Measurements from ENCODE around the gene SYTL2. TPM values are rescaled to one million over a fixed set of nuclear protein-coding genes. Genes with fewer than 3 reads are reported as not detected.
"Not testable (repeated sequence)": the region's sequence is repeated elsewhere in the genome, so short reads cannot be mapped to it uniquely, and the experiment has no call there.

Gene SYTL2
- total RNA-seq, 1 donor from 2014 or later, result 51.1 TPM

GRCh38 chr11:85663080-85663752 lies 147.7 kb downstream of the SYTL2 start:
- peak overlapping the region; percentile 92 to 97 (median 96) for H3K9ac ChIP-seq (ENCODE audit: low read depth in 1 of 3, low read length in 3 of 3)
- no peaks in the 10 kb centered on the region for H3K9me3 ChIP-seq (ENCODE audit: control insufficient read depth in 3 of 3, low read length in 3 of 3)
- H3K4me3 ChIP-seq (ENCODE audit: low read length in 3 of 3), result peak overlapping the region; percentile 84 to 96 (median 88)
- no peaks in the 10 kb centered on the region for H3K27me3 ChIP-seq (ENCODE audit: control insufficient read depth in 3 of 3, insufficient read depth in 3 of 3, low read length in 3 of 3)
- peak overlapping the region; percentile 98 for H3K27ac ChIP-seq (ENCODE audit: low read depth, low read length)
- peaks cover 14 to 36% (median 18%) of the 10 kb centered on the region in 3 donors for H3K4me1 ChIP-seq (ENCODE audit: control insufficient read depth in 3 of 3, insufficient read depth in 3 of 3, low read length in 3 of 3)
- peaks cover 0 to 21% (median 7%) of the 10 kb centered on the region in 3 donors for H3K36me3 ChIP-seq (ENCODE audit: control insufficient read depth in 3 of 3, insufficient read depth in 3 of 3, low read length in 3 of 3)

GRCh38 chr11:85661972-85662664 lies 148.8 kb downstream of the SYTL2 start:
- H3K9me3 ChIP-seq (ENCODE audit: control insufficient read depth in 3 of 3, low read length in 3 of 3), result no peaks in the 10 kb centered on the region
- H3K4me3 ChIP-seq (ENCODE audit: low read length in 3 of 3), result peak overlapping the region; percentile 23 to 96 (median 88)
- H3K27me3 ChIP-seq (ENCODE audit: control insufficient read depth in 3 of 3, insufficient read depth in 3 of 3, low read length in 3 of 3), result no peaks in the 10 kb centered on the region
- no peak overlapping the region for H3K27ac ChIP-seq (ENCODE audit: low read depth, low read length)
- peaks cover 14 to 36% (median 18%) of the 10 kb centered on the region in 3 donors for H3K4me1 ChIP-seq (ENCODE audit: control insufficient read depth in 3 of 3, insufficient read depth in 3 of 3, low read length in 3 of 3)
- peak overlapping the region; percentile 1 to 92 (median 51) for H3K9ac ChIP-seq (ENCODE audit: low read depth in 1 of 3, low read length in 3 of 3)
- peaks cover 0 to 24% (median 7%) of the 10 kb centered on the region in 3 donors for H3K36me3 ChIP-seq (ENCODE audit: control insufficient read depth in 3 of 3, insufficient read depth in 3 of 3, low read length in 3 of 3)

- Histone ChIP-seq H3K27me3 (ENCODE audit: control insufficient read depth in 3 of 3, insufficient read depth in 3 of 3, low read length in 3 of 3) (no peaks in the 10 kb centered on the region), H3K27ac (ENCODE audit: low read depth, low read length) (no peak overlapping the region), H3K4me1 (ENCODE audit: control insufficient read depth in 3 of 3, insufficient read depth in 3 of 3, low read length in 3 of 3) (peaks cover 12 to 32% (median 16%) of the 10 kb centered on the region in 3 donors), H3K9ac (ENCODE audit: low read depth in 1 of 3, low read length in 3 of 3) (no peak overlapping the region), H3K9me3 (ENCODE audit: control insufficient read depth in 3 of 3, low read length in 3 of 3) (no peaks in the 10 kb centered on the region), H3K36me3 (ENCODE audit: control insufficient read depth in 3 of 3, insufficient read depth in 3 of 3, low read length in 3 of 3) (peaks cover 0 to 35% (median 28%) of the 10 kb centered on the region in 3 donors), H3K4me3 (ENCODE audit: low read length in 3 of 3) (no peak overlapping the region)
These were observed 152.8 kb downstream of the SYTL2 start for GRCh38 chr11:85658180-85658579.

- Histone ChIP-seq H3K4me3 (ENCODE audit: low read length in 3 of 3) (no peak overlapping the region), H3K9me3 (ENCODE audit: control insufficient read depth in 3 of 3, low read length in 3 of 3) (no peaks in the 10 kb centered on the region), H3K27ac (ENCODE audit: low read depth, low read length) (no peak overlapping the region), H3K9ac (ENCODE audit: low read depth in 1 of 3, low read length in 3 of 3) (no peak overlapping the region), H3K27me3 (ENCODE audit: control insufficient read depth in 3 of 3, insufficient read depth in 3 of 3, low read length in 3 of 3) (no peaks in the 10 kb centered on the region), H3K36me3 (ENCODE audit: control insufficient read depth in 3 of 3, insufficient read depth in 3 of 3, low read length in 3 of 3) (peaks cover 0 to 36% (median 25%) of the 10 kb centered on the region in 3 donors), H3K4me1 (ENCODE audit: control insufficient read depth in 3 of 3, insufficient read depth in 3 of 3, low read length in 3 of 3) (peaks cover 5 to 21% (median 6%) of the 10 kb centered on the region in 3 donors)
These were observed 154.2 kb downstream of the SYTL2 start for GRCh38 chr11:85656777-85657176.

- not testable (repeated sequence) for H3K9me3 ChIP-seq (ENCODE audit: control insufficient read depth in 3 of 3, low read length in 3 of 3); H3K27me3 ChIP-seq (ENCODE audit: control insufficient read depth in 3 of 3, insufficient read depth in 3 of 3, low read length in 3 of 3); H3K4me1 ChIP-seq (ENCODE audit: control insufficient read depth in 3 of 3, insufficient read depth in 3 of 3, low read length in 3 of 3); H3K4me3 ChIP-seq (ENCODE audit: low read length in 3 of 3); H3K9ac ChIP-seq (ENCODE audit: low read depth in 1 of 3, low read length in 3 of 3); H3K27ac ChIP-seq (ENCODE audit: low read depth, low read length)
- H3K36me3 ChIP-seq (ENCODE audit: control insufficient read depth in 3 of 3, insufficient read depth in 3 of 3, low read length in 3 of 3), result peaks cover 0 to 33% (median 28%) of the 10 kb centered on the region in 3 donors
These were observed 156.6 kb downstream of the SYTL2 start for GRCh38 chr11:85654343-85654742.

GRCh38 chr11:85652786-85653447 lies 158.0 kb downstream of the SYTL2 start:
- Histone ChIP-seq H3K9me3 (ENCODE audit: control insufficient read depth in 3 of 3, low read length in 3 of 3) (no peaks in the 10 kb centered on the region), H3K27me3 (ENCODE audit: control insufficient read depth in 3 of 3, insufficient read depth in 3 of 3, low read length in 3 of 3) (no peaks in the 10 kb centered on the region), H3K4me3 (ENCODE audit: low read length in 3 of 3) (no peak overlapping the region), H3K27ac (ENCODE audit: low read depth, low read length) (no peak overlapping the region), H3K4me1 (ENCODE audit: control insufficient read depth in 3 of 3, insufficient read depth in 3 of 3, low read length in 3 of 3) (peaks cover 3 to 16% (median 6%) of the 10 kb centered on the region in 3 donors), H3K9ac (ENCODE audit: low read depth in 1 of 3, low read length in 3 of 3) (no peak overlapping the region), H3K36me3 (ENCODE audit: control insufficient read depth in 3 of 3, insufficient read depth in 3 of 3, low read length in 3 of 3) (peaks cover 0 to 31% (median 20%) of the 10 kb centered on the region in 3 donors)

GRCh38 chr11:85651118-85651517 lies 159.8 kb downstream of the SYTL2 start:
- no peak overlapping the region for H3K4me3 ChIP-seq (ENCODE audit: low read length in 3 of 3)
- H3K36me3 ChIP-seq (ENCODE audit: control insufficient read depth in 3 of 3, insufficient read depth in 3 of 3, low read length in 3 of 3), result peaks cover 0 to 22% (median 15%) of the 10 kb centered on the region in 3 donors
- no peaks in the 10 kb centered on the region for H3K27me3 ChIP-seq (ENCODE audit: control insufficient read depth in 3 of 3, insufficient read depth in 3 of 3, low read length in 3 of 3)
- peaks cover 7 to 17% (median 12%) of the 10 kb centered on the region in 3 donors for H3K4me1 ChIP-seq (ENCODE audit: control insufficient read depth in 3 of 3, insufficient read depth in 3 of 3, low read length in 3 of 3)
- no peak overlapping the region for H3K9ac ChIP-seq (ENCODE audit: low read depth in 1 of 3, low read length in 3 of 3)
- no peaks in the 10 kb centered on the region for H3K9me3 ChIP-seq (ENCODE audit: control insufficient read depth in 3 of 3, low read length in 3 of 3)
- no peak overlapping the region for H3K27ac ChIP-seq (ENCODE audit: low read depth, low read length)

- Histone ChIP-seq H3K4me3 (ENCODE audit: low read length in 3 of 3) (peak within 1 kb of the TSS; percentile 92 to 94 (median 92)), H3K9me3 (ENCODE audit: control insufficient read depth in 3 of 3, low read length in 3 of 3) (no peaks in the 10 kb centered on the region), H3K27me3 (ENCODE audit: control insufficient read depth in 3 of 3, insufficient read depth in 3 of 3, low read length in 3 of 3) (no peaks in the 10 kb centered on the region), H3K9ac (ENCODE audit: low read depth in 1 of 3, low read length in 3 of 3) (peak within 1 kb of the TSS; percentile 84 to 92 (median 90)), H3K36me3 (ENCODE audit: control insufficient read depth in 3 of 3, insufficient read depth in 3 of 3, low read length in 3 of 3) (peaks cover 0 to 9% (median 7%) of the 10 kb centered on the region in 3 donors), H3K4me1 (ENCODE audit: control insufficient read depth in 3 of 3, insufficient read depth in 3 of 3, low read length in 3 of 3) (peaks cover 7 to 21% (median 15%) of the 10 kb centered on the region in 3 donors), H3K27ac (ENCODE audit: low read depth, low read length) (peak within 1 kb of the TSS; percentile 84)
These were observed 163.2 kb downstream of the SYTL2 start, which contains the start of gene TMEM126A for GRCh38 chr11:85647604-85648299. TSS of gene TMEM126A (plus strand) at chr11:85647967. CDS start at chr11:85650256, 2,289 bp downstream.

GRCh38 chr11:85647078-85647477 lies 163.9 kb downstream of the SYTL2 start:
- Histone ChIP-seq H3K9me3 (ENCODE audit: control insufficient read depth in 3 of 3, low read length in 3 of 3) (no peaks in the 10 kb centered on the region), H3K27me3 (ENCODE audit: control insufficient read depth in 3 of 3, insufficient read depth in 3 of 3, low read length in 3 of 3) (no peaks in the 10 kb centered on the region), H3K4me1 (ENCODE audit: control insufficient read depth in 3 of 3, insufficient read depth in 3 of 3, low read length in 3 of 3) (peaks cover 7 to 21% (median 15%) of the 10 kb centered on the region in 3 donors), H3K27ac (ENCODE audit: low read depth, low read length) (peak overlapping the region; percentile 84), H3K9ac (ENCODE audit: low read depth in 1 of 3, low read length in 3 of 3) (peak overlapping the region; percentile 84 to 92 (median 90)), H3K36me3 (ENCODE audit: control insufficient read depth in 3 of 3, insufficient read depth in 3 of 3, low read length in 3 of 3) (peaks cover 0 to 9% (median 7%) of the 10 kb centered on the region in 3 donors), H3K4me3 (ENCODE audit: low read length in 3 of 3) (peak overlapping the region; percentile 92 to 94 (median 92))

All from skeletal muscle tissue (tissue), 4 donors.